ENCODE data around the gene CD163. TPM values are rescaled to one million over a fixed set of nuclear protein-coding genes. Genes with fewer than 3 reads are reported as not detected.

CD163 gene
- total RNA-seq, 1 donor from 2014 or later, result 0.05 TPM

- Mint-ChIP-seq H3K27me3 (ENCODE audit: low read depth) (no peaks in the 10 kb centered on the region), H3K27ac (ENCODE audit: unreplicated experiment) (no peak overlapping the region), H3K4me3 (ENCODE audit: unreplicated experiment) (no peak overlapping the region), H3K36me3 (ENCODE audit: low read depth) (no peaks in the 10 kb centered on the region), H3K9me3 (ENCODE audit: low read depth) (peaks cover 2% of the 10 kb centered on the region), H3K4me1 (ENCODE audit: low read depth) (peaks cover 7% of the 10 kb centered on the region)
- TF ChIP-seq, protein P1, sequence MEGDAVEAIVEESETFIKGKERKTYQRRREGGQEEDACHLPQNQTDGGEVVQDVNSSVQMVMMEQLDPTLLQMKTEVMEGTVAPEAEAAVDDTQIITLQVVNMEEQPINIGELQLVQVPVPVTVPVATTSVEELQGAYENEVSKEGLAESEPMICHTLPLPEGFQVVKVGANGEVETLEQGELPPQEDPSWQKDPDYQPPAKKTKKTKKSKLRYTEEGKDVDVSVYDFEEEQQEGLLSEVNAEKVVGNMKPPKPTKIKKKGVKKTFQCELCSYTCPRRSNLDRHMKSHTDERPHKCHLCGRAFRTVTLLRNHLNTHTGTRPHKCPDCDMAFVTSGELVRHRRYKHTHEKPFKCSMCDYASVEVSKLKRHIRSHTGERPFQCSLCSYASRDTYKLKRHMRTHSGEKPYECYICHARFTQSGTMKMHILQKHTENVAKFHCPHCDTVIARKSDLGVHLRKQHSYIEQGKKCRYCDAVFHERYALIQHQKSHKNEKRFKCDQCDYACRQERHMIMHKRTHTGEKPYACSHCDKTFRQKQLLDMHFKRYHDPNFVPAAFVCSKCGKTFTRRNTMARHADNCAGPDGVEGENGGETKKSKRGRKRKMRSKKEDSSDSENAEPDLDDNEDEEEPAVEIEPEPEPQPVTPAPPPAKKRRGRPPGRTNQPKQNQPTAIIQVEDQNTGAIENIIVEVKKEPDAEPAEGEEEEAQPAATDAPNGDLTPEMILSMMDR (IDR thresholded peaks at IDR 0.05), result no peak
- no peak for DNase-seq (ENCODE audit: low spot score)
Measured at GRCh38 chr12:7502612-7503011, 965 bp downstream of the CD163 start.

DNA sequence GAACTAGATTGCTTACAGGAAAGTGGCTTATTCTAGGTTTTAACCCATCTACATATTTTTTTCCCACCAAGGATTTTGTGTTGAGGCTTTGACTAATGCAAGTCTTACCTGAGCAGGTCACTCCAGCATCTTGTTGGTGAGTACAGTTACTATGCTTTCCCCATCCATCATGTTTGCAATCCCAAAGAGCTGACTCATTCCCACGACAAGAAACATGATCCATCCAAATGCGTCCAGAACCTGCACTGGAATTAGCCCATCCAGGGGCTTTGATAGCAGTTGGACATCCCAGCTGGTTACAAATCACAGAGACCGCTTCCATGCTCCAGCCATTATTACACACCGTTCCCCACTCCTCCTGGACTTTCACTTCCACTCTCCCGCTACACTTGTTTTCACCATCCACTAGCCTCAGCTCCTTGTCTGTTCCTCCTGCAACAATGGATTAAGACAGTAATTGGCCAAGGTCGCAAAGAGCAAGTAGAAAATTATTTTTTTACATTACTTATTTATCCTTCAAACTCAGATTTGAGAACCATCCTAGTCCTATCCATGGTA is 2.5 kb downstream of the CD163 start:
- Mint-ChIP-seq H3K27me3 (ENCODE audit: low read depth) (no peaks in the 10 kb centered on the region), H3K36me3 (ENCODE audit: low read depth) (no peaks in the 10 kb centered on the region), H3K9me3 (ENCODE audit: low read depth) (no peaks in the 10 kb centered on the region), H3K4me1 (ENCODE audit: low read depth) (peaks cover 7% of the 10 kb centered on the region), H3K4me3 (ENCODE audit: unreplicated experiment) (no peak overlapping the region), H3K27ac (ENCODE audit: unreplicated experiment) (no peak overlapping the region)
- no peak for DNase-seq (ENCODE audit: low spot score)
- TF ChIP-seq, protein P1 (IDR thresholded peaks at IDR 0.05), result no peak

DNA sequence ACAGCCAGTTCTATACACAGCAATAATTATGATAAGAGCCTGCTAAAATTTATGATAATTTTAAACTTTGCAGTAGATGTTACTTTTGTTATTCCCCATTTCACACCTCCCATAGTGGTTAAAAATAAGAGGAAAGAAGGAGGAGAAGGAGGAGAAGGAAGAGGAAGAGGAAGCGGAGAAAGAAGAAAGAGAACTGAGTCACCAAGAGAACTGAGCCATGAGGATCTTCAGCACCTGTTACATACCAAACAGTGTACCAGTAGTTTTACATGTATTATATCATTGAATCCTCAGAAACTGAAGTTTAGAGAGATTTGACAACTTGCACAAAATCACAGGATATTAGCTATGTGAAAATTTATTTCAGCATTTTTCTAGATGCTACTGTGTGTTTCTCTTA is 3.9 kb downstream of the CD163 start:
- Mint-ChIP-seq H3K9me3 (ENCODE audit: low read depth) (no peaks in the 10 kb centered on the region), H3K27me3 (ENCODE audit: low read depth) (no peaks in the 10 kb centered on the region)
- DNase-seq (ENCODE audit: low spot score), result no peak

DNA sequence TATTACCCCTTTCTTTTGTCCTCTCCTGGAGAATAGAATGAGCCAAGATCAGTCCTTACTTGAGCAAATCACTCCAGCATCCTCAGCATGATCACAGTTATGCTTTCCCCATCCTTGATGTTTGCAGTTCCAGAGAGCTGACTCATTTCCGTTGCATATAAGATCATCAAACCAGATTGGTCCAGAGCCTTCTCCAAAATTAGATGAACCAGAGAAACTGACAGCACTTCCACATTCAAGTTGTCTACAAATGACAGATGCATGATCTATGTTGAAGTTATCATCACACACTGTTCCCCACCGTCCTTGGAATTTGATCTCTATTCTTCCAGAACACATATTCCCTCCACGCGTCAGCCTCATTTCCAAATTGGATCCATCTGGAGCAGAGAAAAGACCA is 4.8 kb downstream of the CD163 start:
- no peaks in the 10 kb centered on the region for H3K36me3 Mint-ChIP-seq (ENCODE audit: low read depth)
- TF ChIP-seq, protein P1 (IDR thresholded peaks at IDR 0.05), result no peak
- no peaks in the 10 kb centered on the region for H3K9me3 Mint-ChIP-seq (ENCODE audit: low read depth)
- H3K27me3 Mint-ChIP-seq (ENCODE audit: low read depth), result no peaks in the 10 kb centered on the region
- peaks cover 7% of the 10 kb centered on the region for H3K4me1 Mint-ChIP-seq (ENCODE audit: low read depth)
- no peak overlapping the region for H3K4me3 Mint-ChIP-seq (ENCODE audit: unreplicated experiment)
- no peak for DNase-seq (ENCODE audit: low spot score)
- peak overlapping the region; percentile 3 for H3K27ac Mint-ChIP-seq (ENCODE audit: unreplicated experiment)

More for the DNA sequence above, 3.9 kb downstream of the CD163 start:
- H3K27ac Mint-ChIP-seq (ENCODE audit: unreplicated experiment), result no peak overlapping the region
- TF ChIP-seq, protein P1 (IDR thresholded peaks at IDR 0.05), result no peak
- H3K36me3 Mint-ChIP-seq (ENCODE audit: low read depth), result no peaks in the 10 kb centered on the region
- no peak overlapping the region for H3K4me3 Mint-ChIP-seq (ENCODE audit: unreplicated experiment)
- peaks cover 7% of the 10 kb centered on the region for H3K4me1 Mint-ChIP-seq (ENCODE audit: low read depth)

DNA sequence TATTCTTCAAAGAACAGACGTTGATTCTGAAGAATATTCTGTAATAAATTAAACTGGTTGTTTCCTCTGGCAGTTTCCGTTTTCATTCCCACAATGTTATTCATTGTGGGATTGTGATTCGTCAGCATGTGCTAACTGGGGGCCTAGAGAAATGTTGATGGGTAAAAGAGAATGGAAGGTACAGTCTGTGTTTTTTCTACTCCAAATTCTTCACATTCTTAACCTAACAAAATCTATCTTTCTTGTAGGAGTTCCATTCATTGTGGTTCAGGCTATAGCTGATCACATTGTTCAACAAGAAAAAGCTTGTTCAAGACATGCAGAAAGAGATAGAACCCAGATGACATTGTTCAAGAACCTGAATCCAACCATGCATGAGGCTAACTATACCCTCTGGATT is 5.9 kb downstream of the CD163 start:
- Mint-ChIP-seq H3K4me3 (ENCODE audit: unreplicated experiment) (no peak overlapping the region), H3K27ac (ENCODE audit: unreplicated experiment) (no peak overlapping the region), H3K9me3 (ENCODE audit: low read depth) (no peaks in the 10 kb centered on the region), H3K27me3 (ENCODE audit: low read depth) (no peaks in the 10 kb centered on the region), H3K36me3 (ENCODE audit: low read depth) (no peaks in the 10 kb centered on the region), H3K4me1 (ENCODE audit: low read depth) (peaks cover 7% of the 10 kb centered on the region)
- TF ChIP-seq, protein P1 (IDR thresholded peaks at IDR 0.05), result no peak
- no peak for DNase-seq (ENCODE audit: low spot score)

Data from chondrocyte (in vitro differentiated cells).